ENCODE measurements around the gene LPP. TPM values are rescaled to one million over a fixed set of nuclear protein-coding genes. Genes with fewer than 3 reads are reported as not detected.
A peak's percentile ranks its signal among the peaks of the same experiment; 100 is the strongest.

The LPP gene
- total and polyA plus RNA-seq, 2 of the 4 experiments (the other 2 are of a cell fraction): 16.0 to 130 TPM

DNA sequence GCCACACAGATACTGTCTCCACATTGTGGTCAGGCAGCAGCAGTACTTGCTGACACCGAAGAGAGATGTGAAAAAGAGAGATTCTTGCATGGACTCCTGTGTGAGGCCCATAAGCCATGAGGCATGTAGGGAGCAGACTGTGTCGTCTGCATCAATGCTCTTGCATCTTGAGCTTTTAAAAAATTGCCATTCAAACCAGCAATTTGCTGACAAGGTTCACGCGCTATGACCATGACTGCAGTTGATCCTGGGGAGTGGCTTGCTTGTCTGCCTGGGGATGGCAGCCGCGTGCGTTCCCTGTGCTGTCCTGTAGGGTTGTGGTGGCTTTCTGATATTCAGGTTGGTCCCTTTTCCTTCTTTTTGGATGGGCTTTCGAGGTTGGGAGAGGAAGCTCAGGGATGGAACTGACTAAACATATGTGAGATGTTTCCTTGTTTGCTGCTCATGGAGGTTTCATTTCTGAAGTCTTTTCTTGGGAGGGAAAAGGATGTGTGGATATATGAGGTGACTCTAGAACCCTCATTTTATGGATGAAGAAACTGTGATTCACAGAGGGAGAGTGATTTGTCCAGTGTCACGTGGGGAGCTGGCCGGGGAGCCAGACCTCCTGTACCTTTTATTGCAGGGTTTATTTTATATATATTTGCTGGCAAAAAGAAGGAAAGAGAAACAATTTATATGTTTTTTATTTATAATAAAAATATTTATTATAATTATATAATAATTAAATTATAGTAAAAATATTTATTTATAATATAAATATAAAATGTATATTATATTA lies 48.6 kb downstream of the LPP start:
- WGBS, 2 experiments (ENCODE audit: extremely low coverage in 2 of 2, insufficient read length in 1 of 2): 87% methylated on average over 7 of the region's 10 CpGs; no CpG with 5 or more reads in 1 of the 2 experiments
- peak overlapping the region; percentile 45; the same call in 1 of the 2 replicates for H3K14ac ChIP-seq (replicated peaks; ENCODE audit: low read depth, low read length)
- dilution Hi-C loops (cut with HindIII; ENCODE audit: low sequenced_read_pairs, unreplicated experiment) (no loop called here), intact Hi-C loops (cut with micrococcal nuclease) (no loop called here), in situ Hi-C loops (cut with MboI; ENCODE audit: low sequenced_read_pairs) (no loop called here)
- peak overlapping the region; percentile 71 for H2AK9ac ChIP-seq (replicated peaks; ENCODE audit: low read depth, low read length, poor library complexity)
- no peak overlapping the region for H3K4me3 ChIP-seq (ENCODE audit: insufficient read depth, low read depth, low read length)
- H3K9ac ChIP-seq (ENCODE audit: low read depth, low read length): no peak overlapping the region
- no peaks in the 10 kb centered on the region for H3K27me3 ChIP-seq (ENCODE audit: control insufficient read depth, insufficient read depth, low read length)
- H3K4ac ChIP-seq (ENCODE audit: low read depth, low read length): peak overlapping the region; percentile 15
- peaks cover 38% of the 10 kb centered on the region for H3K9me1 ChIP-seq (ENCODE audit: insufficient read depth, low read length)
- peaks cover 58% of the 10 kb centered on the region for H4K20me1 ChIP-seq (ENCODE audit: insufficient read depth, low read length)
- peak overlapping the region; percentile 57; the same call in 1 of the 2 replicates for H2AK5ac ChIP-seq (ENCODE audit: low read depth, low read length)
- H3K56ac ChIP-seq (ENCODE audit: extremely low read depth, insufficient read depth, low read length): no peak overlapping the region
- peaks cover 14% of the 10 kb centered on the region for H3K4me1 ChIP-seq (ENCODE audit: control insufficient read depth, insufficient read depth, low read length)
- no peak overlapping the region for H2BK5ac ChIP-seq (ENCODE audit: low read depth, low read length, poor library complexity, severe bottlenecking)
- peak overlapping the region; percentile 10; the same call in 1 of the 2 replicates for H4K91ac ChIP-seq (ENCODE audit: insufficient read depth, low read depth, low read length)
- no peak overlapping the region for H4K5ac ChIP-seq (ENCODE audit: low read depth, low read length)
- H4K8ac ChIP-seq (ENCODE audit: low read depth in 2 of 2, low read length in 2 of 2): peak overlapping the region in 1 of 2 experiments; percentile 40; a peak in 1 of 4 replicates
- no peak overlapping the region for H2BK15ac ChIP-seq (ENCODE audit: low read depth, low read length)
- DNase-seq (no peak), ATAC-seq (ENCODE audit: low read depth) (no peak)
- H3K36me3 ChIP-seq (ENCODE audit: control insufficient read depth, insufficient read depth, low read length): peaks cover 9% of the 10 kb centered on the region; the same call in 1 of the 2 replicates
- H2AFZ ChIP-seq (replicated peaks; ENCODE audit: low read length, poor library complexity): peak overlapping the region; percentile 56
- BruUV-seq (replicated peaks): no TSS peak
- peaks cover 46 to 84% of the 10 kb centered on the region in 2 experiments for H3K79me1 ChIP-seq (ENCODE audit: low read depth in 1 of 2, low read length in 2 of 2)
- peak overlapping the region; percentile 18 for H3K23ac ChIP-seq (ENCODE audit: low read depth, low read length)
- no peak overlapping the region for H3K4me2 ChIP-seq (ENCODE audit: low read depth, low read length)
- H3K18ac ChIP-seq (ENCODE audit: low read depth, low read length): no peak overlapping the region
- no peak overlapping the region; the same call in 1 of the 2 replicates for H2BK120ac ChIP-seq (ENCODE audit: low read depth, low read length)
- H3K9me3 ChIP-seq (ENCODE audit: control insufficient read depth, insufficient read depth, low read length): no peaks in the 10 kb centered on the region
- POLR2A ChIA-PET (ENCODE audit: unreplicated experiment): no interaction called here
- CTCF ChIA-PET: interaction anchor here (1.0 kb wide), 1 partner anchor 8 kb away, joined by 3 read pairs; no protein-coding TSS in a partner anchor
- H2BK20ac ChIP-seq (ENCODE audit: low read depth, low read length): no peak overlapping the region
- no peak overlapping the region for H3K27ac ChIP-seq (ENCODE audit: insufficient read depth, low read length)
- no peak for TF ChIP-seq SMC3 (IDR thresholded peaks at IDR 0.05; ENCODE audit: low read depth, low read length)
- TF ChIP-seq BHLHE40 (IDR thresholded peaks at IDR 0.05; ENCODE audit: low read depth, low read length): no peak
- no peak for TF ChIP-seq CEBPB (IDR thresholded peaks at IDR 0.05; ENCODE audit: low read depth, low read length)
- no peak for TF ChIP-seq RAD21 (IDR thresholded peaks at IDR 0.05; ENCODE audit: low read length)
- no peak for TF ChIP-seq NFE2L2 (IDR thresholded peaks at IDR 0.05; ENCODE audit: low read depth, low read length)
- TF ChIP-seq MAZ (IDR thresholded peaks at IDR 0.05; ENCODE audit: borderline replicate concordance, low read depth, low read length): no peak
- no peak for TF ChIP-seq CTCF (conservative IDR thresholded peaks at IDR 0.05; ENCODE audit: low read depth, low read length)
- no peak for TF ChIP-seq POLR2A (IDR thresholded peaks at IDR 0.05; ENCODE audit: low read depth, low read length)
- no peak for TF ChIP-seq RFX5 (IDR thresholded peaks at IDR 0.05; ENCODE audit: low read depth, low read length)
- TF ChIP-seq USF2 (IDR thresholded peaks at IDR 0.05; ENCODE audit: low read depth, low read length): no peak
- no peak for TF ChIP-seq RCOR1 (IDR thresholded peaks at IDR 0.05; ENCODE audit: insufficient replicate concordance, low read length)
- TF ChIP-seq MAFK (IDR thresholded peaks at IDR 0.05; ENCODE audit: low read depth, low read length): no peak
- TF ChIP-seq ELK1 (IDR thresholded peaks at IDR 0.05; ENCODE audit: borderline replicate concordance, low read depth, low read length): no peak
- no peak for TF ChIP-seq CHD1 (IDR thresholded peaks at IDR 0.05; ENCODE audit: low read depth, low read length)
